A673 (cell line): ENCODE data around the gene RAB44.

Experiments
- CTCF ChIP-seq: fragments of 300-800, 200-600 bp; sonication (generic); conservative IDR thresholded peaks from 2 replicates; pipeline ENCODE4 v1.5.1; 2017; ENCODE audit warnings: low read depth, mild to moderate bottlenecking, antibody characterized with exemption, low read length, moderate library complexity, mixed read lengths
- EZH2 ChIP-seq: fragments of 200-600 bp; sonication (generic); IDR thresholded peaks from 2 replicates; pipeline ENCODE4 v1.6.1; 2017; ENCODE audit warnings: borderline replicate concordance, low read depth, mild to moderate bottlenecking, mixed read lengths, antibody characterized with exemption, low read length; ENCODE audit not compliant: poor library complexity, severe bottlenecking

GRCh38 chr6:36772397-36772796, 74.8 kb downstream of the RAB44 start:
- TF ChIP-seq EZH2, result no peak
- no peak for TF ChIP-seq CTCF
